Measurements from ENCODE around the gene MPZL1. TPM values are rescaled to one million over a fixed set of nuclear protein-coding genes. Genes with fewer than 3 reads are reported as not detected.
"Not testable (repeated sequence)": the region's sequence is repeated elsewhere in the genome, so short reads cannot be mapped to it uniquely, and the experiment has no call there.

Gene MPZL1
- total RNA-seq, 4 donors from 2014 or later = 32.9 to 79.5 (median 58.2) TPM

- in situ Hi-C loops (cut with MboI; ENCODE audit: low pct_ligation_motif_present in 1 of 4, low pct_unique_long_range_greater_than_20kb in 1 of 4, low sequenced_read_pairs in 3 of 4) (no loop called here), intact Hi-C loops (cut with DNase I; ENCODE audit: low total_unique reads) (no loop called here)
- Histone ChIP-seq H3K27me3 (no peaks in the 10 kb centered on the region), H3K4me3 (no peak overlapping the region), H3K36me3 (no peaks in the 10 kb centered on the region), H3K4me1 (peaks cover 0 to 4% (median 0%) of the 10 kb centered on the region in 4 donors), H3K27ac (no peak overlapping the region), H3K9me3 (no peaks in the 10 kb centered on the region)
- TF ChIP-seq CTCF (IDR thresholded peaks at IDR 0.05) = no peak
- no peak for DNase-seq
- 45 to 68% methylated on average over 3 to 9 of the region's 9 CpGs for WGBS, 2 donors (ENCODE audit: low coverage in 1 of 2)
Observed at GRCh38 chr1:167824163-167824794, 102.5 kb downstream of the MPZL1 start.

GRCh38 chr1:167825419-167826079 is 103.8 kb downstream of the MPZL1 start:
- WGBS, 2 donors (ENCODE audit: low coverage in 1 of 2) = 84 to 88% methylated on average over 2 to 4 of the region's 4 CpGs
- no peak for TF ChIP-seq POLR2A (IDR thresholded peaks at IDR 0.05)
- no peak for TF ChIP-seq CTCF (IDR thresholded peaks at IDR 0.05)
- TF ChIP-seq POLR2AphosphoS5 (IDR thresholded peaks at IDR 0.05) = no peak
- no peak for TF ChIP-seq EP300 (IDR thresholded peaks at IDR 0.05; ENCODE audit: low read depth)

GRCh38 chr1:167826127-167826526 is 104.3 kb downstream of the MPZL1 start:
- TF ChIP-seq POLR2AphosphoS5 (IDR thresholded peaks at IDR 0.05) (no peak), EP300 (IDR thresholded peaks at IDR 0.05; ENCODE audit: low read depth) (no peak), CTCF (IDR thresholded peaks at IDR 0.05) (no peak)
- in situ Hi-C loops (cut with MboI; ENCODE audit: low pct_ligation_motif_present in 1 of 4, low pct_unique_long_range_greater_than_20kb in 1 of 4, low sequenced_read_pairs in 3 of 4) = no loop called here
- no peak for DNase-seq
- 74 to 79% methylated on average over 4 of the region's 4 CpGs for WGBS, 2 donors (ENCODE audit: low coverage in 1 of 2)
- Histone ChIP-seq H3K4me1 (no peaks in the 10 kb centered on the region), H3K27ac (no peak overlapping the region), H3K4me3 (no peak overlapping the region), H3K27me3 (no peaks in the 10 kb centered on the region), H3K36me3 (no peaks in the 10 kb centered on the region), H3K9me3 (no peaks in the 10 kb centered on the region)
- intact Hi-C loops (cut with DNase I; ENCODE audit: low total_unique reads) = no loop called here

More at GRCh38 chr1:167825419-167826079, 103.8 kb downstream of the MPZL1 start:
- in situ Hi-C loops (cut with MboI; ENCODE audit: low pct_ligation_motif_present in 1 of 4, low pct_unique_long_range_greater_than_20kb in 1 of 4, low sequenced_read_pairs in 3 of 4) (no loop called here), intact Hi-C loops (cut with DNase I; ENCODE audit: low total_unique reads) (no loop called here)
- no peak overlapping the region for H3K4me3 ChIP-seq
- no peaks in the 10 kb centered on the region for H3K4me1 ChIP-seq
- H3K27ac ChIP-seq = no peak overlapping the region
- no peaks in the 10 kb centered on the region for H3K36me3 ChIP-seq
- H3K27me3 ChIP-seq = no peaks in the 10 kb centered on the region
- no peaks in the 10 kb centered on the region for H3K9me3 ChIP-seq
- no peak for DNase-seq

GRCh38 chr1:167829868-167830267 is 108.1 kb downstream of the MPZL1 start:
- H3K27me3 ChIP-seq = no peaks in the 10 kb centered on the region
- H3K27ac ChIP-seq = no peak overlapping the region
- no peaks in the 10 kb centered on the region for H3K36me3 ChIP-seq
- 46 to 52% methylated on average over 2 of the region's 2 CpGs for WGBS, 2 donors (ENCODE audit: low coverage in 1 of 2)
- H3K4me3 ChIP-seq = no peak overlapping the region
- H3K9me3 ChIP-seq = no peaks in the 10 kb centered on the region
- no peak for TF ChIP-seq EP300 (IDR thresholded peaks at IDR 0.05; ENCODE audit: low read depth)
- TF ChIP-seq CTCF (IDR thresholded peaks at IDR 0.05) = no peak
- TF ChIP-seq POLR2AphosphoS5 (IDR thresholded peaks at IDR 0.05) = no peak
- TF ChIP-seq POLR2A (IDR thresholded peaks at IDR 0.05) = no peak
- in situ Hi-C loops (cut with MboI; ENCODE audit: low pct_ligation_motif_present in 1 of 4, low pct_unique_long_range_greater_than_20kb in 1 of 4, low sequenced_read_pairs in 3 of 4) (no loop called here), intact Hi-C loops (cut with DNase I; ENCODE audit: low total_unique reads) (no loop called here)
- no peak for DNase-seq
- H3K4me1 ChIP-seq = no peaks in the 10 kb centered on the region

GRCh38 chr1:167830668-167831067 is 108.9 kb downstream of the MPZL1 start:
- intact Hi-C loops (cut with DNase I; ENCODE audit: low total_unique reads); H3K27me3 ChIP-seq; H3K4me3 ChIP-seq; H3K27ac ChIP-seq; in situ Hi-C loops (cut with MboI; ENCODE audit: low pct_ligation_motif_present in 1 of 4, low pct_unique_long_range_greater_than_20kb in 1 of 4, low sequenced_read_pairs in 3 of 4); H3K9me3 ChIP-seq; H3K36me3 ChIP-seq; H3K4me1 ChIP-seq; DNase-seq: not testable (repeated sequence)
- 50 to 76% methylated on average over 3 to 5 of the region's 5 CpGs for WGBS, 2 donors (ENCODE audit: low coverage in 1 of 2)
